Testis (tissue), 2 donors: Measurements from ENCODE around the gene HLA-C.

Experiments
- POLR2A ChIP-seq: fragments of 450-650 bp; IDR thresholded peaks from one replicate; pipeline ENCODE4 v1.6.1; 2017; ENCODE audit warnings: antibody characterized with exemption, mild to moderate bottlenecking, moderate library complexity
- TF ChIP-seq, protein P1 (sequence below), 3 experiments: fragments of 450-650 bp in 2 of 3; fragments of 200-600 bp in 1 of 3; sonication (generic) in 1 of 3; IDR thresholded peaks; one replicate each; pipeline ENCODE4 v1.5.1; 2016 to 2019; ENCODE audit warnings: antibody characterized with exemption in 3 of 3, mild to moderate bottlenecking in 2 of 3, moderate library complexity in 1 of 3

- TF ChIP-seq, protein P1, sequence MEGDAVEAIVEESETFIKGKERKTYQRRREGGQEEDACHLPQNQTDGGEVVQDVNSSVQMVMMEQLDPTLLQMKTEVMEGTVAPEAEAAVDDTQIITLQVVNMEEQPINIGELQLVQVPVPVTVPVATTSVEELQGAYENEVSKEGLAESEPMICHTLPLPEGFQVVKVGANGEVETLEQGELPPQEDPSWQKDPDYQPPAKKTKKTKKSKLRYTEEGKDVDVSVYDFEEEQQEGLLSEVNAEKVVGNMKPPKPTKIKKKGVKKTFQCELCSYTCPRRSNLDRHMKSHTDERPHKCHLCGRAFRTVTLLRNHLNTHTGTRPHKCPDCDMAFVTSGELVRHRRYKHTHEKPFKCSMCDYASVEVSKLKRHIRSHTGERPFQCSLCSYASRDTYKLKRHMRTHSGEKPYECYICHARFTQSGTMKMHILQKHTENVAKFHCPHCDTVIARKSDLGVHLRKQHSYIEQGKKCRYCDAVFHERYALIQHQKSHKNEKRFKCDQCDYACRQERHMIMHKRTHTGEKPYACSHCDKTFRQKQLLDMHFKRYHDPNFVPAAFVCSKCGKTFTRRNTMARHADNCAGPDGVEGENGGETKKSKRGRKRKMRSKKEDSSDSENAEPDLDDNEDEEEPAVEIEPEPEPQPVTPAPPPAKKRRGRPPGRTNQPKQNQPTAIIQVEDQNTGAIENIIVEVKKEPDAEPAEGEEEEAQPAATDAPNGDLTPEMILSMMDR (IDR thresholded peaks at IDR 0.05) = no peak
- no peak for TF ChIP-seq POLR2A
These were observed 27.6 kb upstream of the HLA-C start for GRCh38 chr6:31299511-31299910.
